ENCODE results near the gene USP40. TPM values are rescaled to one million over a fixed set of nuclear protein-coding genes. Genes with fewer than 3 reads are reported as not detected.

USP40 gene
- polyA plus RNA-seq, 3 donors, result 4.0 to 13.5 (median 5.1) TPM

- WGBS (ENCODE audit: insufficient coverage), result 98% methylated on average over 9 of the region's 9 CpGs
- H3K27me3 ChIP-seq (ENCODE audit: control insufficient read depth in 2 of 2, insufficient read depth in 2 of 2, low read length in 2 of 2), result no peaks in the 10 kb centered on the region
- H4K20me1 ChIP-seq (ENCODE audit: insufficient read depth, low read length), result peaks cover 86% of the 10 kb centered on the region
- no peak overlapping the region for H3K9ac ChIP-seq (ENCODE audit: insufficient read depth, low read length, poor library complexity, severe bottlenecking)
- no peaks in the 10 kb centered on the region for H3K4me1 Mint-ChIP-seq
- H3K9me3 ChIP-seq (replicated peaks in 1 of 2; ENCODE audit: control insufficient read depth in 1 of 2, insufficient read depth in 1 of 2, low read length in 2 of 2), result no peaks in the 10 kb centered on the region
- H3K27ac Mint-ChIP-seq, result peak overlapping the region in 5 of 7 donors; percentile 1 to 42 (median 31)
- H2AFZ ChIP-seq (ENCODE audit: insufficient read depth, low read depth, low read length, poor library complexity, severe bottlenecking), result no peak overlapping the region
- H3K4me3 ChIP-seq (replicated peaks in 1 of 3; ENCODE audit: low read depth in 2 of 3, low read length in 3 of 3), result no peak overlapping the region
- TF ChIP-seq CTCF (IDR thresholded peaks at IDR 0.05), result no peak
- H3K4me3 Mint-ChIP-seq, result no peak overlapping the region
- no peak overlapping the region for H3K4me2 ChIP-seq (replicated peaks; ENCODE audit: extremely low read depth, low read length, poor library complexity, severe bottlenecking)
- no peak overlapping the region for H3K27ac ChIP-seq (ENCODE audit: low read depth in 1 of 2, low read length in 2 of 2)
- intact Hi-C loops (cut with micrococcal nuclease), result no loop called here
- no peaks in the 10 kb centered on the region for H3K9me3 Mint-ChIP-seq
- DNase-seq, result no peak
- peaks cover 26% of the 10 kb centered on the region for H3K79me2 ChIP-seq (ENCODE audit: insufficient read depth, low read length)
- no peaks in the 10 kb centered on the region for H3K4me1 ChIP-seq (ENCODE audit: control insufficient read depth in 1 of 2, insufficient read depth in 2 of 2, low read length in 2 of 2)
- H3K36me3 Mint-ChIP-seq, result peaks cover 87 to 98% of the 10 kb centered on the region in 2 donors
- peaks cover 0 to 2% (median 0%) of the 10 kb centered on the region in 3 donors for H3K27me3 Mint-ChIP-seq (ENCODE audit: low read depth in 3 of 3)
- H3K36me3 ChIP-seq (replicated peaks in 1 of 2; ENCODE audit: control insufficient read depth in 1 of 2, insufficient read depth in 2 of 2, low read length in 2 of 2), result peaks cover 94 to 100% of the 10 kb centered on the region in 2 donors
Observed at GRCh38 chr2:233440714-233441113, 125.9 kb downstream of the USP40 start.

- Mint-ChIP-seq H3K4me3 (no peak overlapping the region), H3K27me3 (ENCODE audit: low read depth in 3 of 3) (peaks cover 0 to 2% (median 0%) of the 10 kb centered on the region in 3 donors), H3K9me3 (no peaks in the 10 kb centered on the region), H3K27ac (peak overlapping the region in 3 of 7 donors; percentile 31 to 68 (median 42)), H3K36me3 (peaks cover 87 to 98% of the 10 kb centered on the region in 2 donors), H3K4me1 (peaks cover 1% of the 10 kb centered on the region)
- Histone ChIP-seq H3K4me2 (replicated peaks; ENCODE audit: extremely low read depth, low read length, poor library complexity, severe bottlenecking) (no peak overlapping the region), H3K79me2 (ENCODE audit: insufficient read depth, low read length) (peaks cover 26% of the 10 kb centered on the region), H3K4me3 (replicated peaks in 1 of 3; ENCODE audit: low read depth in 2 of 3, low read length in 3 of 3) (no peak overlapping the region), H3K27me3 (ENCODE audit: control insufficient read depth in 2 of 2, insufficient read depth in 2 of 2, low read length in 2 of 2) (no peaks in the 10 kb centered on the region), H3K9ac (ENCODE audit: insufficient read depth, low read length, poor library complexity, severe bottlenecking) (no peak overlapping the region), H2AFZ (ENCODE audit: insufficient read depth, low read depth, low read length, poor library complexity, severe bottlenecking) (no peak overlapping the region), H3K9me3 (replicated peaks in 1 of 2; ENCODE audit: control insufficient read depth in 1 of 2, insufficient read depth in 1 of 2, low read length in 2 of 2) (no peaks in the 10 kb centered on the region), H3K4me1 (ENCODE audit: control insufficient read depth in 1 of 2, insufficient read depth in 2 of 2, low read length in 2 of 2) (peaks cover 0 to under 1% of the 10 kb centered on the region in 2 donors), H3K36me3 (replicated peaks in 1 of 2; ENCODE audit: control insufficient read depth in 1 of 2, insufficient read depth in 2 of 2, low read length in 2 of 2) (peaks cover 94 to 100% of the 10 kb centered on the region in 2 donors), H3K27ac (ENCODE audit: low read depth in 1 of 2, low read length in 2 of 2) (no peak overlapping the region), H4K20me1 (ENCODE audit: insufficient read depth, low read length) (peaks cover 89% of the 10 kb centered on the region)
- intact Hi-C loops (cut with micrococcal nuclease), result no loop called here
- DNase-seq, result no peak
- TF ChIP-seq CTCF (IDR thresholded peaks at IDR 0.05), result no peak
- WGBS (ENCODE audit: insufficient coverage), result 97% methylated on average over 17 of the region's 17 CpGs
Observed at GRCh38 chr2:233440314-233440713, 126.3 kb downstream of the USP40 start.
